Endothelial cell of umbilical vein (primary cell): ENCODE measurements around the gene SPAG16.

Experiments used
- POLR2A ChIP-seq: IDR thresholded peaks from 2 replicates; pipeline ENCODE4 v1.6.1; 2012; ENCODE audit warnings: low read depth, mild to moderate bottlenecking, control low read depth, low read length
- POLR2AphosphoS5 ChIP-seq: IDR thresholded peaks from 2 replicates; pipeline ENCODE4 v1.6.1; 2012; ENCODE audit warnings: low read depth, mild to moderate bottlenecking, control low read depth, low read length, moderate library complexity; ENCODE audit not compliant: insufficient read depth
- TF ChIP-seq, protein P1 (sequence below), 2 donors: IDR thresholded peaks; 1 replicate in 1 of 2; 2 replicates in 1 of 2; pipeline ENCODE4 v1.5.1; 2011; ENCODE audit warnings: low read length in 2 of 2, mild to moderate bottlenecking in 2 of 2, moderate library complexity in 2 of 2, control low read depth in 1 of 2, inconsistent platforms in 1 of 2, low read depth in 1 of 2; ENCODE audit not compliant: insufficient read depth in 1 of 2; ENCODE audit errors: extremely low read depth in 1 of 2

DNA sequence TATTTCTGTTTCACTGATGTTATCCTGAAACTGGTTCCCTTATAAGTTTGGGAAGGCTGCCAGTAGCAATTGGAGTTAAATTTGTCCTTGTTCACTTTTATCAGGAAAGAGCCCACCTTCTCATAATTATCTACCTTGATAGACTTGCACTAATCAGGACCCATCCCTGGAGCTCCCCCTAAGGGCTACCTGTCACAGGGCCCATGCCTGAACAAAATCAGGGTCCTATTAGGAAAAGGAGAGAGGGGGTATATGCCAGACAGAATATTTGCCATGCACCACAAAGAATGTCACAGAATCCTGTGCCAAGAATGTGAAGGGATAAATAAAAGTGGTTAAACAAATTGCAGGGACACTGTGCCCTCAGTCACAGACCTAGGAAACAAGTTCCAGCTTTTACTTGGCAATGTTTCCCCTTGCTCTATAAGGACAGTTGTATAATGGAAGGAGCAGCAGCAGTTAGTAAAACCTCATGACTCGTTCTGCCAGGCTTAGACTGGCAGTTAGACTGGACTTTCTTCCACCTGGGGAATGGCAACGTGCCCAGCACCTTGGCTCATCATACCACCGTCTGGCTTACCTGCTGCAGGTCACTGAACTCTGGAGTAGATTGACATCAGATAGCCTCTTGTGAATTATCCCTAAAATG lies 1094.3 kb downstream of the SPAG16 start:
- TF ChIP-seq, protein P1, sequence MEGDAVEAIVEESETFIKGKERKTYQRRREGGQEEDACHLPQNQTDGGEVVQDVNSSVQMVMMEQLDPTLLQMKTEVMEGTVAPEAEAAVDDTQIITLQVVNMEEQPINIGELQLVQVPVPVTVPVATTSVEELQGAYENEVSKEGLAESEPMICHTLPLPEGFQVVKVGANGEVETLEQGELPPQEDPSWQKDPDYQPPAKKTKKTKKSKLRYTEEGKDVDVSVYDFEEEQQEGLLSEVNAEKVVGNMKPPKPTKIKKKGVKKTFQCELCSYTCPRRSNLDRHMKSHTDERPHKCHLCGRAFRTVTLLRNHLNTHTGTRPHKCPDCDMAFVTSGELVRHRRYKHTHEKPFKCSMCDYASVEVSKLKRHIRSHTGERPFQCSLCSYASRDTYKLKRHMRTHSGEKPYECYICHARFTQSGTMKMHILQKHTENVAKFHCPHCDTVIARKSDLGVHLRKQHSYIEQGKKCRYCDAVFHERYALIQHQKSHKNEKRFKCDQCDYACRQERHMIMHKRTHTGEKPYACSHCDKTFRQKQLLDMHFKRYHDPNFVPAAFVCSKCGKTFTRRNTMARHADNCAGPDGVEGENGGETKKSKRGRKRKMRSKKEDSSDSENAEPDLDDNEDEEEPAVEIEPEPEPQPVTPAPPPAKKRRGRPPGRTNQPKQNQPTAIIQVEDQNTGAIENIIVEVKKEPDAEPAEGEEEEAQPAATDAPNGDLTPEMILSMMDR (IDR thresholded peaks at IDR 0.05; ENCODE audit: extremely low read depth in 1 of 2, insufficient read depth in 1 of 2, low read depth in 1 of 2, low read length in 2 of 2) = no peak
- TF ChIP-seq POLR2A = no peak
- no peak for TF ChIP-seq POLR2AphosphoS5
